CD4-positive, alpha-beta T cell (primary cell): ENCODE data around the gene TTLL6. TPM values are rescaled to one million over a fixed set of nuclear protein-coding genes. Genes with fewer than 3 reads are reported as not detected.

Source experiments
- ATAC-seq: fragments of 200-7000 bp; cut with Tn5 transposase; one replicate; pipeline ENCODE4 v1.10.0; 2022; ENCODE audit warnings: mild to moderate bottlenecking; ENCODE audit not compliant: poor library complexity
- CTCF ChIA-PET: fragments of 350-600 bp; sonication (Branson Sonifier 250); formaldehyde crosslinking; loops from one replicate; lab custom pipeline; 2021; ENCODE audit warnings: antibody characterized with exemption, inconsistent platforms; lab: Charles Lee
- POLR2A ChIA-PET: fragments of 350-600 bp; sonication (Branson Sonifier 250); formaldehyde crosslinking; loops from one replicate; lab custom pipeline; 2021; ENCODE audit warnings: antibody characterized with exemption, inconsistent platforms; lab: Charles Lee
- DNase-seq, 14 experiments: peaks; one replicate each; pipeline ENCODE4 v3.0.0-alpha.2; 2013 to 2020; ENCODE audit warnings: mixed read lengths in 2 of 14
- H3K27ac ChIP-seq, 2 donors: one replicate each; pipeline versions ENCODE4 v1.5.1 to v1.7.0; 2013; ENCODE audit warnings: low read length in 2 of 2, low read depth in 1 of 2, mild to moderate bottlenecking in 1 of 2
- H3K27me3 ChIP-seq, 2 experiments: 1 replicate in 1 of 2; 2 replicates in 1 of 2; pipeline versions ENCODE4 v1.6.1 to v1.7.0; 2013; ENCODE audit warnings: low read length in 2 of 2, control low read depth in 1 of 2, mild to moderate bottlenecking in 1 of 2, moderate library complexity in 1 of 2; ENCODE audit not compliant: insufficient read depth in 2 of 2, control insufficient read depth in 1 of 2
- H3K36me3 ChIP-seq: one replicate; pipeline ENCODE4 v1.6.1; 2013; ENCODE audit warnings: low read length, control low read depth; ENCODE audit not compliant: insufficient read depth
- H3K4me1 ChIP-seq: one replicate; pipeline ENCODE4 v1.6.1; 2013; ENCODE audit warnings: low read length, control low read depth; ENCODE audit not compliant: insufficient read depth
- H3K4me3 ChIP-seq: one replicate; pipeline ENCODE4 v1.5.1; 2013; ENCODE audit warnings: mild to moderate bottlenecking, low read length, moderate library complexity
- H3K9me3 ChIP-seq, 2 experiments: 1 replicate in 1 of 2; 2 replicates in 1 of 2; pipeline versions ENCODE4 v1.6.1 to v1.7.0; 2013; ENCODE audit warnings: low read length in 2 of 2, mild to moderate bottlenecking in 2 of 2, control low read depth in 1 of 2, moderate library complexity in 1 of 2; ENCODE audit not compliant: control insufficient read depth in 1 of 2, insufficient read depth in 1 of 2
- H3K27ac Mint-ChIP-seq: one replicate; pipeline ENCODE4 v1.8.0; 2020; ENCODE audit warnings: mixed read lengths
- H3K27me3 Mint-ChIP-seq: one replicate; pipeline ENCODE4 v1.8.0; 2021; ENCODE audit warnings: mixed read lengths
- H3K36me3 Mint-ChIP-seq: one replicate; pipeline ENCODE4 v1.8.0; 2021; ENCODE audit warnings: low read depth, mixed read lengths
- H3K4me1 Mint-ChIP-seq: one replicate; pipeline ENCODE4 v1.8.0; 2021; ENCODE audit warnings: low read depth, mixed read lengths
- H3K4me3 Mint-ChIP-seq: one replicate; pipeline ENCODE4 v1.8.0; 2020; ENCODE audit warnings: mild to moderate bottlenecking, mixed read lengths
- H3K9me3 Mint-ChIP-seq: one replicate; pipeline ENCODE4 v1.8.0; 2020; ENCODE audit warnings: mixed read lengths
- CTCF ChIP-seq: fragments of 200-600 bp; IDR thresholded peaks from one replicate; pipeline ENCODE4 v1.8.0; 2022; ENCODE audit warnings: antibody characterized with exemption, mild to moderate bottlenecking
- intact Hi-C, 2 experiments: fragments of 100-400 bp; cut with DNase I in 1 of 2; cut with micrococcal nuclease in 1 of 2; formaldehyde crosslinking; loops; one replicate each; pipeline versions ENCODE4 v1.15.1 to v1.9.0; 2023 to 2025; cut with DNase I, micrococcal nuclease
- total RNA-seq, 174 experiments: library from RNA in 2 of 174; stranded (reverse) in 2 of 174; gene quantifications; one replicate each; pipeline ENCODE4 v1.2.3 and lab custom pipeline; 2021 to 2026

TTLL6 gene
- total RNA-seq, 2 experiments from 2014 or later, result not detected

GRCh38 chr17:48769009-48769675 is 47.9 kb downstream of the TTLL6 start:
- no peaks in the 10 kb centered on the region for H3K9me3 Mint-ChIP-seq
- no peaks in the 10 kb centered on the region for H3K4me1 ChIP-seq
- peaks cover 72% of the 10 kb centered on the region for H3K27me3 Mint-ChIP-seq
- H3K36me3 Mint-ChIP-seq, result no peaks in the 10 kb centered on the region
- H3K9me3 ChIP-seq, result no peaks in the 10 kb centered on the region
- no peak for TF ChIP-seq CTCF
- peaks cover 16 to 23% of the 10 kb centered on the region in 2 experiments for H3K27me3 ChIP-seq
- H3K4me1 Mint-ChIP-seq, result no peaks in the 10 kb centered on the region
- DNase-seq, result no peak
- H3K4me3 Mint-ChIP-seq, result no peak overlapping the region
- no peak overlapping the region for H3K27ac ChIP-seq
- POLR2A ChIA-PET, result no interaction called here
- no peak for ATAC-seq
- H3K27ac Mint-ChIP-seq, result no peak overlapping the region
- H3K4me3 ChIP-seq, result no peak overlapping the region
- CTCF ChIA-PET, result no interaction called here
- intact Hi-C loops, result no loop called here
- H3K36me3 ChIP-seq, result no peaks in the 10 kb centered on the region

GRCh38 chr17:48767263-48767774 is 49.7 kb downstream of the TTLL6 start:
- H3K9me3 ChIP-seq, result no peaks in the 10 kb centered on the region
- Mint-ChIP-seq H3K36me3 (no peaks in the 10 kb centered on the region), H3K27me3 (peaks cover 79% of the 10 kb centered on the region), H3K4me3 (no peak overlapping the region), H3K27ac (no peak overlapping the region), H3K9me3 (no peaks in the 10 kb centered on the region), H3K4me1 (no peaks in the 10 kb centered on the region)
- ChIA-PET POLR2A (no interaction called here), CTCF (no interaction called here)
- ATAC-seq, result no peak
- H3K27ac ChIP-seq, result no peak overlapping the region
- no peaks in the 10 kb centered on the region for H3K36me3 ChIP-seq
- no peaks in the 10 kb centered on the region for H3K4me1 ChIP-seq
- no peak for DNase-seq
- no peak overlapping the region for H3K4me3 ChIP-seq
- H3K27me3 ChIP-seq, result peaks cover 20 to 33% of the 10 kb centered on the region in 2 experiments
- intact Hi-C loops, result no loop called here
- no peak for TF ChIP-seq CTCF

GRCh38 chr17:48761114-48761513 is 55.9 kb downstream of the TTLL6 start:
- no peak for ATAC-seq
- peaks cover 92% of the 10 kb centered on the region for H3K27me3 Mint-ChIP-seq
- Histone ChIP-seq H3K27me3 (peaks cover 40 to 63% of the 10 kb centered on the region in 2 experiments), H3K36me3 (no peaks in the 10 kb centered on the region), H3K4me1 (no peaks in the 10 kb centered on the region), H3K4me3 (no peak overlapping the region), H3K9me3 (no peaks in the 10 kb centered on the region), H3K27ac (no peak overlapping the region)
- H3K4me1 Mint-ChIP-seq, result no peaks in the 10 kb centered on the region
- DNase-seq, result no peak
- ChIA-PET CTCF (no interaction called here), POLR2A (no interaction called here)
- H3K9me3 Mint-ChIP-seq, result no peaks in the 10 kb centered on the region
- no peak for TF ChIP-seq CTCF
- intact Hi-C loops, result no loop called here
- no peak overlapping the region for H3K27ac Mint-ChIP-seq
- H3K36me3 Mint-ChIP-seq, result no peaks in the 10 kb centered on the region
- no peak overlapping the region for H3K4me3 Mint-ChIP-seq
